GM18507 (cell line): ENCODE measurements around the gene EDAR.

Experiments
- DNase-seq: peaks from one replicate; pipeline ENCODE4 v3.0.0; 2011; ENCODE audit warnings: low read depth; ENCODE audit not compliant: insufficient read length; ENCODE audit errors: extremely low spot score
- FAIRE-seq: peaks from 2 replicates; lab custom pipeline; 2011; peaks lifted over from hg19 to GRCh38; lab: Jason Lieb, UNC

EDAR gene

GRCh38 chr2:108988796-108989713 lies at the start of gene EDAR:
Gene EDAR, minus strand, starts transcription at chr2:108989220. Its CDS starts 58,206 bp downstream, at chr2:108931014.
- FAIRE-seq: no peak

GRCh38 chr2:109033171-109033570 lies 44.2 kb upstream of the EDAR start:
- DNase-seq (no peak), FAIRE-seq (no peak)

More at GRCh38 chr2:108988796-108989713, at the start of gene EDAR:
- DNase-seq: peak; percentile 26

GRCh38 chr2:109032229-109032820 lies 43.3 kb upstream of the EDAR start:
- DNase-seq: no peak
- no peak for FAIRE-seq

- peak; percentile 63 for FAIRE-seq
- DNase-seq: peak; percentile 7
Observed at GRCh38 chr2:109031476-109032228, 42.6 kb upstream of the EDAR start.

- no peak for FAIRE-seq
Observed at GRCh38 chr2:109030870-109031475, 42.0 kb upstream of the EDAR start.

GRCh38 chr2:109029490-109030201 lies 40.6 kb upstream of the EDAR start:
- FAIRE-seq (no peak), DNase-seq (no peak)

More at GRCh38 chr2:109030870-109031475, 42.0 kb upstream of the EDAR start:
- no peak for DNase-seq

- FAIRE-seq (no peak), DNase-seq (no peak)
Observed at GRCh38 chr2:109028738-109029489, 39.9 kb upstream of the EDAR start.

- DNase-seq: no peak
- FAIRE-seq: no peak
Observed at GRCh38 chr2:109028277-109028676, 39.3 kb upstream of the EDAR start.

- no peak for FAIRE-seq
- DNase-seq: no peak
Observed at GRCh38 chr2:109027702-109028101, 38.7 kb upstream of the EDAR start.

- DNase-seq (no peak), FAIRE-seq (no peak)
Observed at GRCh38 chr2:109024477-109024876, 35.5 kb upstream of the EDAR start.

- DNase-seq: no peak
- FAIRE-seq: no peak
Observed at GRCh38 chr2:109021895-109022300, 32.9 kb upstream of the EDAR start.

GRCh38 chr2:109020217-109020637 lies 31.2 kb upstream of the EDAR start:
- DNase-seq (no peak), FAIRE-seq (no peak)

- no peak for FAIRE-seq
- no peak for DNase-seq
Observed at GRCh38 chr2:109018452-109018851, 29.4 kb upstream of the EDAR start.

- DNase-seq (no peak), FAIRE-seq (no peak)
Observed at GRCh38 chr2:109017017-109017416, 28.0 kb upstream of the EDAR start.

GRCh38 chr2:109016376-109016775 lies 27.4 kb upstream of the EDAR start:
- no peak for DNase-seq
- FAIRE-seq: no peak

- DNase-seq (no peak), FAIRE-seq (no peak)
Observed at GRCh38 chr2:109014476-109014875, 25.5 kb upstream of the EDAR start.

GRCh38 chr2:109013051-109013450 lies 24.0 kb upstream of the EDAR start:
- no peak for FAIRE-seq
- no peak for DNase-seq

- no peak for FAIRE-seq
- no peak for DNase-seq
Observed at GRCh38 chr2:109009920-109010610, 21.0 kb upstream of the EDAR start.
